Measurements from ENCODE around the gene CELF3. TPM values are rescaled to one million over a fixed set of nuclear protein-coding genes. Genes with fewer than 3 reads are reported as not detected.

Gene CELF3
- total RNA-seq, 6 experiments from 2014 or later, result not detected

DNA sequence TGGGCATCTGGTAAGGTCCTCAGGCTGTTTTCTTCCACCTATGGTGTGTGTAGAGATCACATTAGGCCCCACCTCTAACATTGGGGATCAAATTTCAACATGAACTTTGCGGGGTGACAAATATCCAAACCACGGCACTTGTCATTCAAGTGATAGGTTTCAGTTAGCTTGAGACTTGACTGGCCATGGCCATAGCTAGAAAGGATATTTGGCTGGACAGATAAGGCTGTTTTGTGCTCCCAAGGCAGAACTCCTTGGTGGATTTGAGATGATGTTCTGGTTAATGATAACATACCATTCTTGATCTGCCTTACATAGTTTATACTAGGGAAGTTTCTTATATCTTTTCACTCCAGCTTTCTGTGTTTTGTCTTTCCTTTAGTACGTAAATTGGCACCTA lies 48.5 kb downstream of the CELF3 start:
- ATAC-seq (no peak), DNase-seq (no peak)
- H3K9me3 ChIP-seq, result no peaks in the 10 kb centered on the region
- no peaks in the 10 kb centered on the region for H3K4me1 ChIP-seq
- H3K27me3 ChIP-seq, result no peaks in the 10 kb centered on the region
- H3K27ac ChIP-seq, result no peak overlapping the region
- intact Hi-C loops (cut with DNase I), result no loop called here
- WGBS (ENCODE audit: insufficient coverage, low coverage, low lambda C conversion rate, missing lambda C conversion rate), result 80% methylated on average over 3 of the region's 3 CpGs
- H3K36me3 ChIP-seq, result peaks cover 0 to 10% (median under 1%) of the 10 kb centered on the region in 4 donors
- no peak overlapping the region for H3K4me3 ChIP-seq
- TF ChIP-seq POLR2A (IDR thresholded peaks at IDR 0.05), result no peak

DNA sequence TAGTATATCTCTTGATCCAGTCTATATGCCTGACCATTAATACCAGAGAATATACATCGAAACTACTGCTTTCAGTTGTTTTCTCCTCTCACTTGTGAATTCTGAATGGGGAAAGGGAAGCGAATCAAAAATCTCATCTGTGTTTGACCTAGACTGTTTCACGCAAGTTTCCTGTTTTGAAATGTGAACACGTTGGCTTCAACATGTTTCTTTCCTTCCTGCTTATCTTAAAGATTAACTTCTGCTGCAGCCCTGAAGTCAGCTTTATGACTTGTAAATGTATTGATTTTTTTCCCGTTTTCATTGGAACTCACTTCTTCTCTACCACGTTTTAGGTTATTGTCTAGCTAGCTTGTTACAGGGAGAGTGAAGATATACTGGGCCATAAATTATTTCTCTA lies 54.9 kb downstream of the CELF3 start:
- 53% methylated on average over 6 of the region's 6 CpGs for WGBS (ENCODE audit: insufficient coverage, low coverage, low lambda C conversion rate, missing lambda C conversion rate)
- no peaks in the 10 kb centered on the region for H3K9me3 ChIP-seq
- no peak overlapping the region for H3K4me3 ChIP-seq
- H3K4me1 ChIP-seq, result no peaks in the 10 kb centered on the region
- no peaks in the 10 kb centered on the region for H3K27me3 ChIP-seq
- peak overlapping the region in 2 of 3 donors; percentile 6 to 22 for H3K27ac ChIP-seq
- intact Hi-C loops (cut with DNase I), result no loop called here
- ATAC-seq (peak in 3 of 4 donors; percentile 33 to 67 (median 54)), DNase-seq (no peak)
- TF ChIP-seq, protein P1, sequence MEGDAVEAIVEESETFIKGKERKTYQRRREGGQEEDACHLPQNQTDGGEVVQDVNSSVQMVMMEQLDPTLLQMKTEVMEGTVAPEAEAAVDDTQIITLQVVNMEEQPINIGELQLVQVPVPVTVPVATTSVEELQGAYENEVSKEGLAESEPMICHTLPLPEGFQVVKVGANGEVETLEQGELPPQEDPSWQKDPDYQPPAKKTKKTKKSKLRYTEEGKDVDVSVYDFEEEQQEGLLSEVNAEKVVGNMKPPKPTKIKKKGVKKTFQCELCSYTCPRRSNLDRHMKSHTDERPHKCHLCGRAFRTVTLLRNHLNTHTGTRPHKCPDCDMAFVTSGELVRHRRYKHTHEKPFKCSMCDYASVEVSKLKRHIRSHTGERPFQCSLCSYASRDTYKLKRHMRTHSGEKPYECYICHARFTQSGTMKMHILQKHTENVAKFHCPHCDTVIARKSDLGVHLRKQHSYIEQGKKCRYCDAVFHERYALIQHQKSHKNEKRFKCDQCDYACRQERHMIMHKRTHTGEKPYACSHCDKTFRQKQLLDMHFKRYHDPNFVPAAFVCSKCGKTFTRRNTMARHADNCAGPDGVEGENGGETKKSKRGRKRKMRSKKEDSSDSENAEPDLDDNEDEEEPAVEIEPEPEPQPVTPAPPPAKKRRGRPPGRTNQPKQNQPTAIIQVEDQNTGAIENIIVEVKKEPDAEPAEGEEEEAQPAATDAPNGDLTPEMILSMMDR (IDR thresholded peaks at IDR 0.05), result no peak
- TF ChIP-seq POLR2A (IDR thresholded peaks at IDR 0.05), result no peak
- peaks cover 0 to 13% (median 4%) of the 10 kb centered on the region in 4 donors for H3K36me3 ChIP-seq

DNA sequence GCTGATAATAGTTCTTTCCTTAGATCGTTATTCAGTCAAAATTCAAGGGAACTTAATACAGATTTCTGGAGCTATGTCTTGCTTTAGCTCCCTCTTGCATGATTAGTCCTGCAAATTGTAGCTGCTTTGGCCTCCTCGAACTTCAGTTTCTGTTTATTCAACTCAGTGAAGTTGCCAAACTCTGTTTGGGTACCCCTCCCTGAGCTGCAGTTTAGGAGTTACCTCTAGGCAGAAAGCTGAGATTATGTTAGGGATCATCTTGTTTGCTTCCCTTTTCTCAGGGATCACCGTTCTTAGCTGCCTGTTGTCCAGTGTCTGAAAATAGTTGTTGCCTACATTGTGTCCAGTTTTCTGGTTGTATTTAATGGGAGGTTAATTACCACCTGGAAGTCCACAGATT lies 61.2 kb downstream of the CELF3 start:
- ATAC-seq (peak; percentile 32 to 63 (median 58)), DNase-seq (no peak)
- WGBS (ENCODE audit: insufficient coverage, low coverage, low lambda C conversion rate, missing lambda C conversion rate), result 22% methylated on average over 3 of the region's 3 CpGs
- Histone ChIP-seq H3K4me1 (peaks cover 0 to 9% (median 0%) of the 10 kb centered on the region in 4 donors), H3K4me3 (no peak overlapping the region), H3K27ac (no peak overlapping the region), H3K36me3 (peaks cover 0 to 5% (median 2%) of the 10 kb centered on the region in 4 donors), H3K9me3 (no peaks in the 10 kb centered on the region), H3K27me3 (no peaks in the 10 kb centered on the region)
- TF ChIP-seq POLR2A (IDR thresholded peaks at IDR 0.05), result no peak
- TF ChIP-seq, protein P1 (IDR thresholded peaks at IDR 0.05), result no peak
- intact Hi-C loops (cut with DNase I), result no loop called here

DNA sequence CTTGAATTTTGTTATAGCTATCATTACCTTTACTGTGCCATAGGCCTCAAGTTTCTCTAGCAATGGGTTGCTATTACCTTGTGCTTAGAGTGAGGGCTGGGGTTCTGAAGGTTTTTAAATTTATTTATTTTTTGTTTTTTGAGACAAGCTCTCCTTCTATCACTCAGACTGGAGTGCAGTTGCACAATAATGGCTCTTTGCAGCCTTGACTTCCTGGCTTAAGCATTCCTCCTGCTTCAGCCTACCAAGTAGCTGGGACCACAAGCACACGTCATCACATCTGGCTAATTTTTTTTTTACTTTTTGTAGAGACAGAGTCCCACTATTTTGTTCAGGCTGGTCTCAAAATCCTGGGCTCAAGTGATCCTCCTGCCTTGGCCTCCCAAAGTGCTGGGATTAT lies 63.2 kb downstream of the CELF3 start:
- 60% methylated on average over 1 of the region's 1 CpG for WGBS (ENCODE audit: insufficient coverage, low coverage, low lambda C conversion rate, missing lambda C conversion rate)
- no peaks in the 10 kb centered on the region for H3K9me3 ChIP-seq
- ATAC-seq (peak in 3 of 4 donors; percentile 21 to 47 (median 43)), DNase-seq (no peak)
- no peak overlapping the region for H3K4me3 ChIP-seq
- TF ChIP-seq POLR2A (IDR thresholded peaks at IDR 0.05), result no peak
- TF ChIP-seq, protein P1 (IDR thresholded peaks at IDR 0.05), result no peak
- H3K4me1 ChIP-seq, result peaks cover 0 to 9% (median 0%) of the 10 kb centered on the region in 4 donors
- H3K27me3 ChIP-seq, result no peaks in the 10 kb centered on the region
- H3K36me3 ChIP-seq, result no peaks in the 10 kb centered on the region
- intact Hi-C loops (cut with DNase I), result no loop called here
- no peak overlapping the region for H3K27ac ChIP-seq

Small RNA genes within 50 kb of the gene (small RNA-seq; reads per million reads assigned to genes)
- gene RNU6-662P, result 0 reads per million in 2 experiments

Other genes with a start within 250 kb of the CELF3 start
- 10 to 100 TPM; 15.9 to 65.4 (median 38.6) TPM for gene CGN, start 205.4 kb downstream of the CELF3 start, total RNA-seq
- 1 to 10 TPM; 1.6 to 8.0 (median 3.1) TPM for gene TUFT1, start 176.5 kb downstream of the CELF3 start, total RNA-seq
- 10 to 100 TPM; 14.9 to 21.4 (median 16.9) TPM for gene SNX27, start 104.8 kb downstream of the CELF3 start, total RNA-seq
- not detected for gene RIIAD1, start 4.7 kb upstream of the CELF3 start, total RNA-seq
- gene MRPL9, start 46.7 kb upstream of the CELF3 start, total RNA-seq, result 10 to 100 TPM; 21.3 to 35.7 (median 28.4) TPM
- gene TDRKH, start 73.7 kb upstream of the CELF3 start, total RNA-seq, result 10 to 100 TPM in 1 of 6 experiments, 1 to 10 TPM in 5; 1.7 to 12.1 (median 3.3) TPM
- under 1 TPM; 0.12 to 0.37 (median 0.18) TPM for gene LINGO4, start 88.6 kb upstream of the CELF3 start, total RNA-seq
- gene RORC, start 115.0 kb upstream of the CELF3 start, total RNA-seq, result 10 to 100 TPM; 13.3 to 33.9 (median 21.5) TPM
- not detected for gene C2CD4D, start 123.0 kb upstream of the CELF3 start, total RNA-seq
- gene THEM5, start 136.9 kb upstream of the CELF3 start, total RNA-seq, result not detected
- 10 to 100 TPM in 2 of 6 experiments, 1 to 10 TPM in 4; 8.5 to 19.1 (median 9.2) TPM for gene THEM4, start 192.7 kb upstream of the CELF3 start, total RNA-seq

All from right lobe of liver (tissue), 6 donors.